Sigmoid colon (tissue), 7 donors: ENCODE data around the gene CHMP4A. TPM values are rescaled to one million over a fixed set of nuclear protein-coding genes. Genes with fewer than 3 reads are reported as not detected.
A peak's percentile ranks its signal among the peaks of the same experiment; 100 is the strongest.

ENCODE experiments used
- DNase-seq: peaks from one replicate; pipeline ENCODE4 v3.0.0-alpha.2; 2019
- H3K27ac ChIP-seq, 4 donors: fragments of 200-600 bp; sonication (generic); one replicate each; pipeline ENCODE4 v1.5.1; 2016 to 2019; ENCODE audit warnings: mild to moderate bottlenecking in 1 of 4
- H3K27me3 ChIP-seq, 3 donors: fragments of 200-600 bp; sonication (generic); one replicate each; pipeline ENCODE4 v1.5.1; 2019; ENCODE audit warnings: mild to moderate bottlenecking in 1 of 3
- H3K36me3 ChIP-seq, 4 donors: fragments of 200-600 bp; sonication (generic); one replicate each; pipeline ENCODE4 v1.5.1; 2016 to 2019
- H3K4me1 ChIP-seq, 4 donors: fragments of 200-600 bp; sonication (generic); one replicate each; pipeline ENCODE4 v1.5.1; 2017 to 2019
- H3K4me3 ChIP-seq, 4 donors: fragments of 200-600 bp; sonication (generic); one replicate each; pipeline ENCODE4 v1.5.1; 2017 to 2019; ENCODE audit warnings: mild to moderate bottlenecking in 2 of 4, moderate library complexity in 1 of 4
- H3K9me3 ChIP-seq, 4 donors: fragments of 200-600 bp in 3 of 4; sonication (generic) in 3 of 4; one replicate each; pipeline versions ENCODE4 v1.5.1 to v1.6.1; 2013 to 2019
- EP300 ChIP-seq, 4 donors: sonication (generic); formaldehyde crosslinking; IDR thresholded peaks; one replicate each; pipeline ENCODE4 v1.6.1; 2017; ENCODE audit warnings: antibody characterized with exemption in 4 of 4
- POLR2A ChIP-seq, 2 donors: fragments of 450-650 bp; IDR thresholded peaks; one replicate each; pipeline ENCODE4 v1.6.1; 2016; ENCODE audit warnings: antibody characterized with exemption in 2 of 2, mild to moderate bottlenecking in 2 of 2, moderate library complexity in 2 of 2
- POLR2AphosphoS5 ChIP-seq, 4 donors: sonication (generic); formaldehyde crosslinking; IDR thresholded peaks; one replicate each; pipeline ENCODE4 v1.6.1; 2017; ENCODE audit warnings: antibody characterized with exemption in 4 of 4
- WGBS, 2 donors: extraction: QIAGEN DNeasy Blood & Tissue Kit; methylation state at CpG; one replicate each; pipeline ENCODE4 v1.1.7; 2013; 5-methylcytosine and 5-hydroxymethylcytosine counted together
- intact Hi-C: fragments of 100-400 bp; cut with DNase I; formaldehyde crosslinking; loops from one replicate; pipeline ENCODE4 v1.15.1; 2023
- polyA plus RNA-seq, 3 donors: library from polyadenylated mRNA; stranded (reverse); fragments of 200-250 nt; gene quantifications; one replicate each; pipeline ENCODE4 v1.2.3, GENCODE V29; 2013
- total RNA-seq, 4 donors: library from RNA; depleted of rRNA; stranded (reverse); fragments of >200 nt; gene quantifications; one replicate each; pipeline ENCODE4 v1.1.0, GENCODE V29; 2016
- TF ChIP-seq, protein P1 (sequence below), 4 experiments: fragments of 450-650 bp in 3 of 4; fragments of 200-600 bp in 1 of 4; IDR thresholded peaks; one replicate each; pipeline ENCODE4 v1.5.1; 2016 to 2019; ENCODE audit warnings: antibody characterized with exemption in 4 of 4, mild to moderate bottlenecking in 3 of 4, moderate library complexity in 2 of 4
- donor health status: healthy with polysubstance abuse.
- donor health status: Bipolar disorder and iron deficiency.
- donor health status: healthy.

CHMP4A gene
- total and polyA plus RNA-seq, 7 donors = 65.6 to 149 (median 109) TPM

DNA sequence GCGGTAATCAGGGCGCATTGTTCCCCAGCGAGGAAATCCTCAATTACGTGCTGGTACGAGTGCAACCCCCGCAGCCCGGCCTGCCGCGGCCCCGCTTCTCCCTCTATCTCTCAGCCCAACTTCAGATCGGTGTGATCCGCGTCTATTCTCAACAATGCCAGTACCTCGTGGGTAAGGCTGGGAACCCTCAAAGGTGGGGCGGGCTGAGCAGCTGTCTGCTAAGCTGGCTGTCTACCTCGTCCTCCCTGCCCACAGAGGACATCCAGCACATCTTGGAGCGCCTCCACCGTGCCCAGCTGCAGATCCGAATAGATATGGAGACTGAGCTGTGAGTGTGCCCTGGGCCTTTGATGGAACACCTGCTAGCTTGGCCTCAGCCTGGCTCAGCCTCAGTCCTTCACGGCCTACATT, 40.4 kb downstream of the CHMP4A start:
- H3K4me3 ChIP-seq = peak overlapping the region in 2 of 4 donors; percentile 53 to 56
- no peaks in the 10 kb centered on the region for H3K27me3 ChIP-seq
- H3K27ac ChIP-seq = peak overlapping the region in 3 of 4 donors; percentile 62 to 70 (median 70)
- intact Hi-C loops = no loop called here
- H3K4me1 ChIP-seq = peaks cover 0 to 20% (median 16%) of the 10 kb centered on the region in 4 donors
- H3K36me3 ChIP-seq = peaks cover 0 to 12% (median 6%) of the 10 kb centered on the region in 4 donors
- DNase-seq = no peak
- no peaks in the 10 kb centered on the region for H3K9me3 ChIP-seq
- TF ChIP-seq, protein P1, sequence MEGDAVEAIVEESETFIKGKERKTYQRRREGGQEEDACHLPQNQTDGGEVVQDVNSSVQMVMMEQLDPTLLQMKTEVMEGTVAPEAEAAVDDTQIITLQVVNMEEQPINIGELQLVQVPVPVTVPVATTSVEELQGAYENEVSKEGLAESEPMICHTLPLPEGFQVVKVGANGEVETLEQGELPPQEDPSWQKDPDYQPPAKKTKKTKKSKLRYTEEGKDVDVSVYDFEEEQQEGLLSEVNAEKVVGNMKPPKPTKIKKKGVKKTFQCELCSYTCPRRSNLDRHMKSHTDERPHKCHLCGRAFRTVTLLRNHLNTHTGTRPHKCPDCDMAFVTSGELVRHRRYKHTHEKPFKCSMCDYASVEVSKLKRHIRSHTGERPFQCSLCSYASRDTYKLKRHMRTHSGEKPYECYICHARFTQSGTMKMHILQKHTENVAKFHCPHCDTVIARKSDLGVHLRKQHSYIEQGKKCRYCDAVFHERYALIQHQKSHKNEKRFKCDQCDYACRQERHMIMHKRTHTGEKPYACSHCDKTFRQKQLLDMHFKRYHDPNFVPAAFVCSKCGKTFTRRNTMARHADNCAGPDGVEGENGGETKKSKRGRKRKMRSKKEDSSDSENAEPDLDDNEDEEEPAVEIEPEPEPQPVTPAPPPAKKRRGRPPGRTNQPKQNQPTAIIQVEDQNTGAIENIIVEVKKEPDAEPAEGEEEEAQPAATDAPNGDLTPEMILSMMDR (IDR thresholded peaks at IDR 0.05) = no peak
- TF ChIP-seq EP300 (IDR thresholded peaks at IDR 0.05) (no peak), POLR2AphosphoS5 (IDR thresholded peaks at IDR 0.05) (no peak), POLR2A (IDR thresholded peaks at IDR 0.05) (no peak)
- 80 to 93% methylated on average over 20 of the region's 20 CpGs for WGBS, 2 donors

DNA sequence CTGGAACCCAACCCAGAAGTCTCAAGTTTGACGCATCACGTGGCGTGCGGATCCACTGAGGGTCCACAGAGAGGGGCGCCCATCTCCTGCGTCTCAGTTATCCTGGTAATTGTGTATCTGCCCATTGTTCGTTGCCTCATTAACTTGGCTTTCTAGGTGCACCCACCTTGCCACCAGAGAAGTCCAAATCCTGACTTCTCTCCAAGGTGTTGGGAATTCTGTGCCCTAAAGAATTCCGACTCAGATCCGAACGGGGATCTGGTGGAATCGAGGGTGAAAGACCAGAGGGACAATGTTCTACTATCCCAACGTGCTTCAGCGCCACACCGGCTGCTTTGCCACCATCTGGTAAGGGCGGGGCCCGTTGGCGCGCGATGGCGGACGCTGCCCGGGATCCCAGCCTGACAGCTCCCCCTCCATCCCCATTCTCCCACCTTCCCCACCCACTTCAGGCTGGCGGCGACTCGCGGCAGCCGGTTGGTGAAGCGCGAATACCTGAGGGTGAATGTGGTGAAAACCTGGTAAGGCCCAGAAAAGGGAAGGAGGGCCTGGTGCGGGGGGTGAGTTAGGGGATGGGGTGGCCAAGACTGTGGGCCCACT, 40.9 kb downstream of the CHMP4A start:
- no peaks in the 10 kb centered on the region for H3K9me3 ChIP-seq
- H3K27me3 ChIP-seq = no peaks in the 10 kb centered on the region
- DNase-seq = no peak
- H3K36me3 ChIP-seq = peaks cover 0 to 14% (median 6%) of the 10 kb centered on the region in 4 donors
- intact Hi-C loops = no loop called here
- peak overlapping the region; percentile 32 to 70 (median 66) for H3K27ac ChIP-seq
- H3K4me3 ChIP-seq = peak overlapping the region; percentile 31 to 56 (median 48)
- WGBS, 2 donors = 39 to 83% methylated on average over 30 of the region's 30 CpGs
- H3K4me1 ChIP-seq = peaks cover 0 to 20% (median 16%) of the 10 kb centered on the region in 4 donors
- TF ChIP-seq POLR2AphosphoS5 (IDR thresholded peaks at IDR 0.05) (no peak), EP300 (IDR thresholded peaks at IDR 0.05) (no peak), POLR2A (IDR thresholded peaks at IDR 0.05) (no peak)
- TF ChIP-seq, protein P1 (IDR thresholded peaks at IDR 0.05) = no peak

DNA sequence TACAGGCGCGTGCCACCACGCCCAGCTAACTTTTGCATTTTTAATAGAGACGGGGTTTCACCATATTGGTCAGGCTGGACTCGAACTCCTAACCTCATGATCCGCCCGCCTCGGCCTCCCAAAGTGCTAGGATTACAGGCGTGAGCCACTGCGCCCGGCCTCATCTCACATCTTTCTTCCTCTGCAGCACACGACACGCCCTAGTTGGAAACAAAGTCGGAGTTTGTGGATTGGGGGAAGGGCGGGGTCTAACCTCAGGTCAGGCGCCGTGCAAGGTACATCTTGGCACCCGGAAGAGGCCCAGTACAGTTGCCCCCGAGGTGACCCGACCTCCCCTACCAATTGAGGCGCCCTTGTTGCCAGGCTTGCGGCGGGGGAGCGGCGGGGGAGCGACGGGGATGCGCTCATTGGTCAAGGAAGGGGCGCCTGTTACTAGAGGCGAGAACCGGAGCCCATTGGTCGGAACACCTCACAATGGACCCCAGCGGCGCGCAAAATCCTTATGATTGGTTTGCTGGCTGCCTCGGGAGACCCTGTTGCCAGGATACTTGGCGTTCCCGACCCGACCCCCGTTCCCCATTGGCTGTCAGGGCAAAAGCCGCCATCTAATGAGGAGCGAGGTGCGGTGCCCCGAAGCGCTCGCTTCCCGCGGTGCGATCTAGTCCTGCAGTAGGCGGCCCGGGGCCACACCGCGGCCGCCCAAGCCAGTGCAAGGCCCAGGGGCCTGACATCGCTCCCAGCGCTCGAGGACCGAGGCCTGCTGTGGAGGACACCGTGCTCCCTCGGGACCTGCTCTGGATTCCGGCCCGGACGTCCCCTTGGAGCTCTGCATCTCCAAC, 41.6 kb downstream of the CHMP4A start, which contains the start of gene REC8:
Gene REC8 (plus strand): TSS at position 659 of the 839 bp plus-strand sequence. CDS start 473 bp downstream, outside the sequence.
- Histone ChIP-seq H3K27ac (peak within 1 kb of the TSS; percentile 32 to 70 (median 66)), H3K4me3 (peak within 1 kb of the TSS; percentile 31 to 56 (median 48)), H3K36me3 (peaks cover 3 to 18% (median 7%) of the 10 kb centered on the region in 4 donors), H3K4me1 (peaks cover 0 to 20% (median 16%) of the 10 kb centered on the region in 4 donors), H3K9me3 (no peaks in the 10 kb centered on the region), H3K27me3 (no peaks in the 10 kb centered on the region)
- TF ChIP-seq POLR2AphosphoS5 (IDR thresholded peaks at IDR 0.05) (peak in 3 of 4 donors; percentile 4 to 66 (median 55)), EP300 (IDR thresholded peaks at IDR 0.05) (no peak)
- intact Hi-C loops = no loop called here
- DNase-seq = peak; percentile 95
- 19 to 74% methylated on average over 63 of the region's 63 CpGs for WGBS, 2 donors

GRCh38 chr14:24167469-24168114, 45.7 kb downstream of the CHMP4A start:
- DNase-seq = no peak
- intact Hi-C loops = no loop called here
- 88 to 91% methylated on average over 3 of the region's 3 CpGs for WGBS, 2 donors
- TF ChIP-seq POLR2A (IDR thresholded peaks at IDR 0.05) (no peak), EP300 (IDR thresholded peaks at IDR 0.05) (no peak), POLR2AphosphoS5 (IDR thresholded peaks at IDR 0.05) (no peak)
- TF ChIP-seq, protein P1 (IDR thresholded peaks at IDR 0.05) = no peak
- Histone ChIP-seq H3K27ac (no peak overlapping the region), H3K4me3 (no peak overlapping the region), H3K4me1 (peaks cover 0 to 38% (median 24%) of the 10 kb centered on the region in 4 donors), H3K27me3 (no peaks in the 10 kb centered on the region), H3K9me3 (no peaks in the 10 kb centered on the region), H3K36me3 (peaks cover 18 to 57% (median 41%) of the 10 kb centered on the region in 4 donors)
